Measurements from ENCODE around the gene CELF2. TPM values are rescaled to one million over a fixed set of nuclear protein-coding genes. Genes with fewer than 3 reads are reported as not detected.

Gene CELF2
- total and polyA plus RNA-seq, 9 of the 15 experiments (the other 6 are each of a cell fraction or from before 2014, with no cell fraction given): 4.0 to 20.3 (median 11.1) TPM

DNA sequence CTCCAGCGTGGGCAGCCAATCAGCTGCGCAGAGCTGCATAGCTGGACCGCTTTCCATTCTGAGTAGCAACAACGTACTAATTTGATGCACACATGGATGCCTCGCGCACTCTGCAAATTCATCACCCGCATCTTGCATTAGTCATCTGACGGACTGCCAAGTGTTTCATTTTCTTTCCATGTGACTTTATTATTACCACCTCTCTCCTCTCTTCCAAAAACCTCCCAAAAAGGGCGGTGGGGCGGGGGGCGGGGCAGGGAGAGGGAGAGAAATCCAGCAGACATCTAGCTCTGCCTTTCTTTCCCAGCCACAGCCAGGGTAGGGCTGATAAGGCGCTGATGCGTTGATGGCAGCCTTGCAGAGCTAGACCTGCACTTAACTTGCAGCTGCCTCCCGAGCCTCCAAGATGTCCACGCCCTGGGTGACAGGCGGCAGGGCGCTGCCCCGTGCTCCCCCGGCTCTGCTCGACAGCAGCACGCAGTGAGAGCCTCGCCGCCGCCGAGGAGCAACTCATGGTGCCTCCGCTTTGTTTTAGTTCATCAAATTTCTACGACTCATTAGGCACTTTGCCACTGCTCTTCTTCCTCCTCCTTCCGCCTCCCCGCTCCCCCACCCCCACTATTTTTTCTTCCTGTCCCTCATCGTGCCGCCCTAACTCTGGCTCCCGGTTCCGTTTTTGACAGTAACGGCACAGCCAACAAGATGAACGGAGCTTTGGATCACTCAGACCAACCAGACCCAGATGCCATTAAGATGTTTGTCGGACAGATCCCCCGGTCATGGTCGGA is 147.3 kb downstream of the CELF2 start (continued):
- TF ChIP-seq AFF1 (IDR thresholded peaks at IDR 0.05; ENCODE audit: low read depth in 1 of 2, partially characterized antibody in 2 of 2) (peak in 1 of 2 experiments; percentile 45), GATA2 (CRISPR knock-in tag; IDR thresholded peaks at IDR 0.05) (no peak), MAFG (tag; conservative IDR thresholded peaks at IDR 0.05) (no peak), TCF3 (CRISPR knock-in tag; IDR thresholded peaks at IDR 0.05) (peak; percentile 61), ZNF175 (CRISPR knock-in tag; IDR thresholded peaks at IDR 0.05; ENCODE audit: low read depth) (0 out of 2 replicates have a peak, but pooled peaks have one; percentile 49), UBTF (IDR thresholded peaks at IDR 0.05; ENCODE audit: borderline replicate concordance in 1 of 2, low read depth in 2 of 2, low read length in 2 of 2) (0 out of 4 replicates have a peak, but pooled peaks of 1 of the 2 experiments have one; percentile 5), SMAD2 (IDR thresholded peaks at IDR 0.05; ENCODE audit: low read depth, low read length) (no peak), RHOXF2B (CRISPR knock-in tag; conservative IDR thresholded peaks at IDR 0.05) (no peak), ZNF79 (CRISPR knock-in tag; IDR thresholded peaks at IDR 0.05; ENCODE audit: low read depth) (no peak), SMAD3 (CRISPR knock-in tag; conservative IDR thresholded peaks at IDR 0.05) (no peak), LARP7 (IDR thresholded peaks at IDR 0.05) (no peak), COPS2 (conservative IDR thresholded peaks at IDR 0.05) (no peak), KLF1 (tag; IDR thresholded peaks at IDR 0.05) (no peak), EGR1 (conservative IDR thresholded peaks at IDR 0.05) (no peak), ERF (CRISPR knock-in tag; IDR thresholded peaks at IDR 0.05) (no peak), POLR2B (IDR thresholded peaks at IDR 0.05; ENCODE audit: low read depth, partially characterized antibody) (no peak), ZBTB12 (CRISPR knock-in tag; IDR thresholded peaks at IDR 0.05) (no peak), ZNF717 (CRISPR knock-in tag; IDR thresholded peaks at IDR 0.05) (no peak), ZNF12 (CRISPR knock-in tag; IDR thresholded peaks at IDR 0.05) (peak; percentile 42; the same call in 1 of the 2 replicates), OTX1 (CRISPR knock-in tag; IDR thresholded peaks at IDR 0.05) (no peak), ATF1 (CRISPR knock-in tag; IDR thresholded peaks at IDR 0.05) (no peak), ATF1 (tag; IDR thresholded peaks at IDR 0.05) (no peak)

Measured in K562 (cell line).